Skeletal muscle cell (primary cell): ENCODE results near the gene METTL16.

ENCODE experiments used
- DNase-seq: peaks from one replicate; pipeline ENCODE4 v3.0.0-alpha.2; 2010; ENCODE audit warnings: low read depth
- H3K4me3 ChIP-seq: 2 replicates; pipeline ENCODE4 v1.5.1; 2011; ENCODE audit warnings: low read depth, mild to moderate bottlenecking, control low read depth, low read length, moderate library complexity

Gene METTL16

DNA sequence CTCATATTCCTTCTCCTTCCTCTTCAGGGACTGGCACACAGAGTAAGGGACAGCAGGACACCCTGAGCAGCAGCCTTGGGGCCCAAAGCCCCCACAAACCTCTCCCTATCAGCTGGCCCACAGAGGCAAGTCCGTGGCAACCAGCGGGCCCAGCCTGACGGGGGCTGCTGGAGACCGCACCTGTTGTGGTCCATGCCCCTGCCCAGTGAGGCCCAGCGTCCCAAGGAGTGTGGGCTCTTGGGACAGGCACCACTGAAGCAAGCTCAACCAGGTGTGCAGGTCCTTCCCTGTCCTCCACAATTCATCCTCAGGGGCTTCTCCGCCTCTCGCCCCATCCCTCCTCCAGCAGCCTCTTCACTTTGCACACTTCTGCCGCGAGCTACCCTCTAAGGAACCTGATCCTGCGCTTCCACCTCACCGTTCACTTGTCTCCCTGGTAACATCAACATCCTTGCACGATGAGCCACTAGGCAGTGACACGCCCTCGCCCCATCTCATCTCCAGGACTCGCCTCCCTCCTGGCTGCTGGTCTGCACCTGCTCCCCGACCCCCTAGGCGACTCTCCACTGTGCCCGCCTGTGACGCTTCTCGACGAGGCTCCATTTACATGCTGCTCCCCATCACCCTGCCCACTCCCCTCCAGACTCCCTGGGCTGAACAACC lies 123.5 kb downstream of the METTL16 start:
- H3K4me3 ChIP-seq: no peak overlapping the region
- no peak for DNase-seq

- no peak overlapping the region for H3K4me3 ChIP-seq
- no peak for DNase-seq
Measured at GRCh38 chr17:2387086-2388019, 124.3 kb downstream of the METTL16 start.

DNA sequence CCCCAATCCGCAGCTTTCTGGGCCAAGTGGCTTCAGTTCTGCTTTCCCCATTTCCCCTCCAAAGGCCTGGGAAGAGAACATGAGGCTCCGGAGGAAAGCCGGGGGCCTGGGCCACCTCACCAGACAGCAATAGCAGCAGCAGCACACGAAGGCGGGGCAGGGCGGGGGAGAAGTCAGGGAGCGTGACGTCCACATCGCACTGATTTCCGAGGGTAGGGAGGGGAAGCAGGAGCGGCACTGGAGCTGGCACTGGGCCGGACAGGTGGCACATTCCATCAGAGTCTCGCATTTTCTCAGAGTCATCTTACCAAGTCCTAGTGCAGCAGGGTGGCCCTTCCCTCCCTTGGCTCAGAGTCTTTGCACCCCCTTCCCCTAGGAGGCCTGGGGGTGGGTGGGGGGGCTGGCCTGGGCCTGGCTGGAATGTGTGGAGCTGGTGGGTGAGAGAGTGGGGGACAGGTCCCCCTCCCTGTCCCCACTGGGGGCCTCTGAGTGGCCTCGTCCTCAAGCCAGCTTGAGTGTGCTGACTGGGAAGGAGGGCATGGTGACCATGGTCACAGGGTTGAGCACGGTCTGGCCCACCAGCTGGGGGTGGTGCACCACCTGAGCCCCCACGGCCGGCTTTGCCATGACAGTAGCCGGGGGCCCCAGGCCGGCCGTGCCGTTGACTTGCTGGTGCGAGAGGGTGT lies 125.1 kb downstream of the METTL16 start:
- no peak overlapping the region for H3K4me3 ChIP-seq
- DNase-seq: no peak

GRCh38 chr17:2385240-2386210 lies 126.2 kb downstream of the METTL16 start:
- DNase-seq: no peak
- no peak overlapping the region for H3K4me3 ChIP-seq

DNA sequence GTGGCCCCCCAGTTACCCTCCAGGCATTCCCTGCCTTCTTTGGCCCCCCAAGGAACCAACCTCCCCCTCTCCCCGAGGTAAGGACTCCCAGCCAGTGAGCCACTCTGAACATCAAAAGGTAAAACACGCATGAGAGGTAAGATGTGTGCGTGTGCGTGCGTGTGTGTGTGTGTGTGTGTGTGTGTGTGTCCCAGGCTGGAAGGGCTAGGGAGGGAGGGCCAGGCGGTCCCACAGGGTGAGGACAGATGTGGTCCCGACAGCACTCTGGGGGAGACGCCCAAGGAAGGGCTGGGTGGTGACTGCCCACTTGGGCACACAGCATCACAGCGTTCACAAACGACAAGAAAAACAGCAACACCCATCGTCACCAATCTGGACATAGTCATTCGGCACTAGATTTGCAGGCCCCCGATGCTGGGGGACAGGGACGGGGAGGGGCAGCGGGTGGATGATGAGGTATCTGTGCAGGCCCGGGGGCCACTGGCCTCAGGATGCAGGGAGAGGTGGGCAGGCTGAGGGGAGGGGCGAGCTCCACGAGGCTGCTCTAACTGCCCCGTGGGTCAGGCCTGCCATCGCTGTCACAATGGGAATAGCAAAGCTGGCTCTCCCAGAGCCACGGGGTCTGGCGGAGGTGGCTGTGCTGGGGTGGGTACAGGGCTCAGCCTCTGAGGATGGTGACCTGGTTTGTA lies 127.1 kb downstream of the METTL16 start:
- DNase-seq: no peak
- H3K4me3 ChIP-seq: no peak overlapping the region

DNA sequence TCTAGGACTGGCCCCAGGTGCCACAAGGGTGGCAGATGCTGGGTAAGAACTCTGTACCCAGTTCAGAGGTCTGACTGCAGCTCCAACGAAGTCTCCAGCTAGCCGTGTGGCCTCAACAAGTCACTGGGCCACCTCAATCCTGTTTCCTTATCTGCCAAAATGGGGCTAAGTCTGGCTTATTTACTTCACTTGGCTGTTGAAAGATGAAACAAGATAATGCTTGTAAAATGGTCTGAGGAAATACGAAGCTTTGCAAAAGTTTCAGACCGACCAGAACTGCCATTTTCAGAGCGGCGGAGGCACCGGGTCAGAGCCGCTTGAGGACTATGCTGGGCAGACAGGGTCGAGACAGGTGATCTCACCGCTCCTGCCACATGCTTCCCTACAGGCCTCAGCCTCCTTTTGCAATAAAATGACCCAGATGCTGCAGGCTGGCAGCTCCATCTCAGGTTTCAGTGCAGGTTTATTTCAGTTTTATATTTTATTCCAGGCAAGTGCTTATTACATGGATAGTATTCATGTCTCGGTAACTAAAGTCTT lies 128.0 kb downstream of the METTL16 start:
- DNase-seq: no peak
- H3K4me3 ChIP-seq: no peak overlapping the region

GRCh38 chr17:2380950-2381649 lies 130.6 kb downstream of the METTL16 start:
- no peak overlapping the region for H3K4me3 ChIP-seq

DNA sequence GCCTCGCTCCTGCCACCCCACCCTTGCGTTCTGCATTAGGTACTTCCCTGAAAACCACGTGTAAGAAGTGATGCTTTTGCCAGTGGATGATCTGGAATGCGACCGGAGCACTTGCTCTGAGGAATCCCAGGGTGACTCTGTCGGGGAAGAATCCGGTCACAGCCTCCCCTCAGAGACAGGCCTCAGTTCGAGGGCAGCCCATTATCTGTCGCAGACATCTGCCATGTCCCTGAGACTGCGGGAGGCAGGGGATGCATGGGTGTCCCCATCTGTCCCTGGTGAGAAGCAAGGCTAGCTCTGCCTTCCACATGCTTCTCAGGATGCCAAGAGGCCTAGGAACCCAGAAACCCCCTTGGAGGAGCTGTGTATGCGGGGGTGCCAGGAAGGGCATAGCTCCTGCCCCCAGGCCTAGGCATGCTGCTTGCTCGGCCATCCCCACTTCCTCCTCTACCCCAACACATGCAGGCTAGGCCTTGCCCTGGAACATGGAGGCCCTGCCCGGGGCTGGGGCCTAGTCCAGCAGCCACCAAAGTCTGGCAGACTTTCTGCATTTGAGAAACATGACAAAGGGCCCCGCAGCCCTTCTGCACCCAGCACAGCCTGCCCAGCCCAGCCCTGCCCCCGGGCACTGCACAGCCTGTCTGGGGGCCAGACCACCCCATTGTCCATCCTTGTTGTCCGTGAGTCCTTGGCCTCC lies 131.3 kb downstream of the METTL16 start:
- no peak overlapping the region for H3K4me3 ChIP-seq
- no peak for DNase-seq

More at GRCh38 chr17:2380950-2381649, 130.6 kb downstream of the METTL16 start:
- no peak for DNase-seq

- DNase-seq: no peak
Measured at GRCh38 chr17:2379489-2380225, 132.0 kb downstream of the METTL16 start.

DNA sequence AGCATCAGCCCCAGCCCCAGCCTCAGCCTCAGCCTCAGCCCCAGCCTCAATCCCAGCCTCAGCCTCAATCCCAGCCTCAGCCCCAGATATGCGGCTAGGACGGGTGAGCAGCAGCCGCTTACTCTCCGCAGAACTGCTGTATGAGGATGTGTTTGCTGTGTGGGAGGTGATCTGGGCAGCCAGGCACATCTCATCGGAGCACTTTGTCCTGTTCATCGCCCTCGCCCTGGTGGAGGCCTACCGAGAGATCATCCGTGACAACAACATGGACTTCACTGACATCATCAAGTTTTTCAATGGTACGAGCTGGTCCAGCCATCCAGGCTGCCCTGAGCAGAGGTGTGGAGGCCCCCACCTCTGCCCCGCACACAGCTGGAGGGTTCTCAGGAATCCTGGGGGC lies 132.8 kb downstream of the METTL16 start:
- no peak overlapping the region for H3K4me3 ChIP-seq
- DNase-seq: no peak

More at GRCh38 chr17:2379489-2380225, 132.0 kb downstream of the METTL16 start:
- H3K4me3 ChIP-seq: no peak overlapping the region

DNA sequence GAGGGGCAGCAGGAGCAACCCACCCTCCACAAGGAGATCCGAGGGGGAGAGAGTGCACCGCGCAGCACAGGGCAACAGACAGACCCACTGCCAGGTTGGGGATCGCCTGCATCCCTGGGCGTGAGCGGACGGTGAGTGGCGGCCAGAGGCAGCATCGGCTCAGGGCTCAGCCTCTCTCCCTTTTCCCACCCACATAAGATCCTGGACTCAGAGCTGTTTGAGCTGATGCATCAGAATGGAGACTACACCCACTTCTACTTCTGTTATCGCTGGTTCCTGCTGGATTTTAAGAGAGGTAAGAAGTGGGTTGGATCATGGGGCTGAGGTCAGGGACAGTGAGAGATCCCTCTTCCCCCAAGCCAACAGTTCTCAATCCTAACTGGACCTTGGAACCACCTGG lies 134.0 kb downstream of the METTL16 start:
- no peak for DNase-seq
- H3K4me3 ChIP-seq: no peak overlapping the region

- no peak for DNase-seq
- no peak overlapping the region for H3K4me3 ChIP-seq
Measured at GRCh38 chr17:2376107-2376506, 135.6 kb downstream of the METTL16 start.

GRCh38 chr17:2375406-2375805 lies 136.3 kb downstream of the METTL16 start:
- DNase-seq: no peak
- H3K4me3 ChIP-seq: no peak overlapping the region

- no peak overlapping the region for H3K4me3 ChIP-seq
- DNase-seq: no peak
Measured at GRCh38 chr17:2374549-2375285, 137.0 kb downstream of the METTL16 start.

DNA sequence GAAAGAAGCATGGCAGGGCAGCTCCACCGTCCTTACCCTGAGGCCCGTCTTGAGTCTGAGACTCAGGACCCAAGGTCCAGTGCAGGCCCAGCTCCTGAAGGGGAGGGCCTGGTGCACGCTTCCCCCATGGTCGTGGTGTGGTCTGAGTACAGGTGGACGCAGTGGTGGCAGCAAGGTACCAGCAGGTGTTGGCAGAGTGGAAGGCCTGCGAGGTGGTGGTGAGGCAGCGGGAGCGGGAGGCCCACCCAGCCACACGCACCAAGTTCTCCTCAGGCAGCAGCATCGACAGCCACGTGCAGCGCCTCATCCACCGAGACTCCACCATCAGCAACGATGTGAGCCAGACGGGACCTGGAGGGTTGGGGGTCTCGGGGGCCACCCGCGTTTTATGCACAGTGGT lies 138.5 kb downstream of the METTL16 start:
- no peak for DNase-seq
- no peak overlapping the region for H3K4me3 ChIP-seq

- no peak overlapping the region for H3K4me3 ChIP-seq
- DNase-seq: no peak
Measured at GRCh38 chr17:2372681-2373080, 139.0 kb downstream of the METTL16 start.
